Panc1 (cell line): Measurements from ENCODE around the gene ITGA11. TPM values are rescaled to one million over a fixed set of nuclear protein-coding genes. Genes with fewer than 3 reads are reported as not detected.

Experiments used
- ATAC-seq: fragments of 200-7000 bp; cut with Tn5 transposase; 2 replicates; pipeline ENCODE4 v1.9.1; 2020; ENCODE audit warnings: mild to moderate bottlenecking, moderate library complexity
- BruUV-seq: library from RNA; stranded (reverse); fragments of 400-500 nt; replicated peaks from 2 replicates; lab custom pipeline; 2021; lab: Mats Ljungman, UMichigan
- CTCF ChIA-PET: fragments of 300-600 bp; sonication (Branson Sonifier 250); formaldehyde crosslinking; loops from one replicate; lab custom pipeline; 2022; ENCODE audit warnings: antibody characterized with exemption; lab: Charles Lee
- POLR2A ChIA-PET: fragments of 300-600 bp; sonication (Branson Sonifier 250); formaldehyde crosslinking; loops from one replicate; lab custom pipeline; 2022; ENCODE audit warnings: antibody characterized with exemption; lab: Charles Lee
- DNase-seq: peaks from one replicate; pipeline ENCODE4 v3.0.0-alpha.2; 2010; ENCODE audit warnings: low read depth, low spot score
- H3K27ac ChIP-seq: 2 replicates; pipeline ENCODE4 v1.5.1; 2011; ENCODE audit warnings: mild to moderate bottlenecking, low read length, inconsistent platforms
- H3K27me3 ChIP-seq: fragments of 200-500 bp; sonication (Bioruptor generic); 2 replicates; pipeline ENCODE4 v1.6.0; 2014; ENCODE audit warnings: low read length, inconsistent platforms; ENCODE audit not compliant: control insufficient read depth, insufficient read depth
- H3K36me3 ChIP-seq: fragments of 200-500 bp; sonication (Bioruptor generic); 2 replicates; pipeline ENCODE4 v1.5.1; 2014; ENCODE audit warnings: inconsistent platforms, mild to moderate bottlenecking, low read length, moderate library complexity; ENCODE audit not compliant: control insufficient read depth, insufficient read depth
- H3K4me1 ChIP-seq: 2 replicates; pipeline ENCODE4 v1.5.1; 2011; ENCODE audit warnings: inconsistent platforms, mild to moderate bottlenecking, low read length, moderate library complexity; ENCODE audit not compliant: control insufficient read depth, insufficient read depth
- H3K4me3 ChIP-seq, 2 experiments: 2 replicates each; pipeline ENCODE4 v1.5.1; 2011 to 2012; ENCODE audit warnings: low read depth in 2 of 2, low read length in 2 of 2, mild to moderate bottlenecking in 2 of 2, inconsistent platforms in 1 of 2, moderate library complexity in 1 of 2
- H3K9me3 ChIP-seq: fragments of 200-500 bp; sonication (Bioruptor generic); 2 replicates; pipeline ENCODE4 v1.5.1; 2014; ENCODE audit warnings: low read depth, mild to moderate bottlenecking, inconsistent platforms, low read length, moderate library complexity; ENCODE audit not compliant: control insufficient read depth, insufficient read depth
- POLR2AphosphoS5 ChIP-seq: IDR thresholded peaks from 2 replicates; pipeline ENCODE4 v1.6.1; 2012; ENCODE audit warnings: mild to moderate bottlenecking, low read depth, low read length, moderate library complexity
- SIN3A ChIP-seq: IDR thresholded peaks from 2 replicates; pipeline ENCODE4 v1.6.1; 2012; ENCODE audit warnings: low read depth, mild to moderate bottlenecking, low read length, moderate library complexity, borderline replicate concordance; ENCODE audit not compliant: insufficient read depth
- TCF7L2 ChIP-seq: IDR thresholded peaks from 2 replicates; pipeline ENCODE4 v1.6.1; 2011; ENCODE audit warnings: mild to moderate bottlenecking, low read depth, low read length, inconsistent platforms
- in situ Hi-C: cut with HindIII; loops from 2 replicates; pipeline ENCODE4 v1.10.0; 2016; ENCODE audit warnings: low sequenced_read_pairs, low pct_unique_long_range_greater_than_20kb
- intact Hi-C: fragments of 100-400 bp; cut with micrococcal nuclease; formaldehyde crosslinking; loops from one replicate; pipeline ENCODE4 v1.10.0; 2022; ENCODE audit not compliant: unreplicated experiment
- total RNA-seq: library from RNA; stranded (reverse); gene quantifications from one replicate; pipeline ENCODE4 v1.2.1, GENCODE V29; 2021; ENCODE audit not compliant: unreplicated experiment
- TF ChIP-seq, protein P1 (sequence below), 2 experiments: IDR thresholded peaks; 2 replicates each; pipeline ENCODE4 v1.6.1; 2011 to 2012; ENCODE audit warnings: low read depth in 2 of 2, control low read depth in 1 of 2, low read length in 1 of 2, mild to moderate bottlenecking in 1 of 2, moderate library complexity in 1 of 2; ENCODE audit not compliant: insufficient read depth in 1 of 2
- TF ChIP-seq, protein P2 (sequence below): fragments of 450-650 bp; IDR thresholded peaks from 2 replicates; pipeline ENCODE4 v1.5.1; 2017; ENCODE audit warnings: mild to moderate bottlenecking

The ITGA11 gene
- total RNA-seq, 1 experiment from 2014 or later, result 0.28 TPM

DNA sequence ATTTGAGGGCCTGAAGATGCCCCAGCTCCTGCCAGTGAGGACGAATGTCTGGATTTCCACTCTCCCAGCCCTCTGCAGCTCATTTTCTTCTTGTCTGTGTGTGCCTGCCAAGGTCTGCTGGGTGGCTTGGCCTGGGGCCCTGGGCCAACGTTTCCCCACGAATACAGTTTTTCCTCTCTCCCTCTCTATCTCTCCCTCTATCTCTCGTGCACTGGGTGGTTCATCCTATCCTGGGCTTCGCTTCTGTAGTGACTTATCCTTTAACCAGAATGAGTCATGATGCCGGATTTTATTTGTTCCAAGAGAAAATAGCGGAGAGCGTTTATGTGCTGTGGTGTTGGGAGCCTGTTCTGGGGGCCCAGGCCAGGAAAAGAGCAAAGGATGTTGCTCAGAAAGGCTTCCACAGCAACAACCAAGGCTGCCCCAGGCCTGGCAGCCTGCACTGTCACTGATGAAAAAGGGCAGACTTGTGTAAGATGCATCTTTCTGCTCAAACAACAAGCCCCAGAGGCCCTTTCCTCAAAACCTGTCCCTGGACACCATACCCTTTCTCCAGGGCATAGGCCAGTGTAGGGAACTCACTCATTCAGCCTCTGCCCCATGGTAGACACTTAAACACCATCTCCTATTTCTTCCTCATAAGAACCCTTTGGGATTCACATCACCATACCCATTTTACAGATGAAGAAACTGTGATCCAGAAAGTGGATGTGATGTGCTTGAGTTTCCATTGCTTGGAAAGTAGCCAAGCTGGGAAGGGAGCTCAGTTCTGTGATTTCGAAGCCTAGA is 47.3 kb downstream of the ITGA11 start:
- Histone ChIP-seq H3K9me3 (no peaks in the 10 kb centered on the region), H3K27me3 (0 out of 2 replicates have a peak, but pooled peaks cover under 1% of the 10 kb centered on the region), H3K4me1 (no peaks in the 10 kb centered on the region), H3K36me3 (no peaks in the 10 kb centered on the region), H3K4me3 (no peak overlapping the region), H3K27ac (no peak overlapping the region)
- TF ChIP-seq POLR2AphosphoS5, result no peak
- TF ChIP-seq, protein P1, sequence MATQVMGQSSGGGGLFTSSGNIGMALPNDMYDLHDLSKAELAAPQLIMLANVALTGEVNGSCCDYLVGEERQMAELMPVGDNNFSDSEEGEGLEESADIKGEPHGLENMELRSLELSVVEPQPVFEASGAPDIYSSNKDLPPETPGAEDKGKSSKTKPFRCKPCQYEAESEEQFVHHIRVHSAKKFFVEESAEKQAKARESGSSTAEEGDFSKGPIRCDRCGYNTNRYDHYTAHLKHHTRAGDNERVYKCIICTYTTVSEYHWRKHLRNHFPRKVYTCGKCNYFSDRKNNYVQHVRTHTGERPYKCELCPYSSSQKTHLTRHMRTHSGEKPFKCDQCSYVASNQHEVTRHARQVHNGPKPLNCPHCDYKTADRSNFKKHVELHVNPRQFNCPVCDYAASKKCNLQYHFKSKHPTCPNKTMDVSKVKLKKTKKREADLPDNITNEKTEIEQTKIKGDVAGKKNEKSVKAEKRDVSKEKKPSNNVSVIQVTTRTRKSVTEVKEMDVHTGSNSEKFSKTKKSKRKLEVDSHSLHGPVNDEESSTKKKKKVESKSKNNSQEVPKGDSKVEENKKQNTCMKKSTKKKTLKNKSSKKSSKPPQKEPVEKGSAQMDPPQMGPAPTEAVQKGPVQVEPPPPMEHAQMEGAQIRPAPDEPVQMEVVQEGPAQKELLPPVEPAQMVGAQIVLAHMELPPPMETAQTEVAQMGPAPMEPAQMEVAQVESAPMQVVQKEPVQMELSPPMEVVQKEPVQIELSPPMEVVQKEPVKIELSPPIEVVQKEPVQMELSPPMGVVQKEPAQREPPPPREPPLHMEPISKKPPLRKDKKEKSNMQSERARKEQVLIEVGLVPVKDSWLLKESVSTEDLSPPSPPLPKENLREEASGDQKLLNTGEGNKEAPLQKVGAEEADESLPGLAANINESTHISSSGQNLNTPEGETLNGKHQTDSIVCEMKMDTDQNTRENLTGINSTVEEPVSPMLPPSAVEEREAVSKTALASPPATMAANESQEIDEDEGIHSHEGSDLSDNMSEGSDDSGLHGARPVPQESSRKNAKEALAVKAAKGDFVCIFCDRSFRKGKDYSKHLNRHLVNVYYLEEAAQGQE (IDR thresholded peaks at IDR 0.05; ENCODE audit: insufficient read depth in 1 of 2, low read depth in 2 of 2, low read length in 1 of 2), result no peak
- TF ChIP-seq, protein P2, sequence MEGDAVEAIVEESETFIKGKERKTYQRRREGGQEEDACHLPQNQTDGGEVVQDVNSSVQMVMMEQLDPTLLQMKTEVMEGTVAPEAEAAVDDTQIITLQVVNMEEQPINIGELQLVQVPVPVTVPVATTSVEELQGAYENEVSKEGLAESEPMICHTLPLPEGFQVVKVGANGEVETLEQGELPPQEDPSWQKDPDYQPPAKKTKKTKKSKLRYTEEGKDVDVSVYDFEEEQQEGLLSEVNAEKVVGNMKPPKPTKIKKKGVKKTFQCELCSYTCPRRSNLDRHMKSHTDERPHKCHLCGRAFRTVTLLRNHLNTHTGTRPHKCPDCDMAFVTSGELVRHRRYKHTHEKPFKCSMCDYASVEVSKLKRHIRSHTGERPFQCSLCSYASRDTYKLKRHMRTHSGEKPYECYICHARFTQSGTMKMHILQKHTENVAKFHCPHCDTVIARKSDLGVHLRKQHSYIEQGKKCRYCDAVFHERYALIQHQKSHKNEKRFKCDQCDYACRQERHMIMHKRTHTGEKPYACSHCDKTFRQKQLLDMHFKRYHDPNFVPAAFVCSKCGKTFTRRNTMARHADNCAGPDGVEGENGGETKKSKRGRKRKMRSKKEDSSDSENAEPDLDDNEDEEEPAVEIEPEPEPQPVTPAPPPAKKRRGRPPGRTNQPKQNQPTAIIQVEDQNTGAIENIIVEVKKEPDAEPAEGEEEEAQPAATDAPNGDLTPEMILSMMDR, result no peak
- TF ChIP-seq SIN3A, result no peak
- TF ChIP-seq TCF7L2, result no peak
- peak; percentile 77 for ATAC-seq
- in situ Hi-C loops, result no loop called here
- BruUV-seq, result no TSS peak
- POLR2A ChIA-PET, result interaction anchor here (0.7 kb wide), 1 partner anchor 516 kb away, joined by 3 read pairs; no protein-coding TSS in a partner anchor
- CTCF ChIA-PET, result interaction anchor here (0.7 kb wide), 1 partner anchor 187 kb away, joined by 3 read pairs; no protein-coding TSS in a partner anchor
- intact Hi-C loops, result loop anchor here (5.0 kb wide), 1 partner anchor 77 kb away; no protein-coding TSS in a partner anchor
- no peak for DNase-seq

DNA sequence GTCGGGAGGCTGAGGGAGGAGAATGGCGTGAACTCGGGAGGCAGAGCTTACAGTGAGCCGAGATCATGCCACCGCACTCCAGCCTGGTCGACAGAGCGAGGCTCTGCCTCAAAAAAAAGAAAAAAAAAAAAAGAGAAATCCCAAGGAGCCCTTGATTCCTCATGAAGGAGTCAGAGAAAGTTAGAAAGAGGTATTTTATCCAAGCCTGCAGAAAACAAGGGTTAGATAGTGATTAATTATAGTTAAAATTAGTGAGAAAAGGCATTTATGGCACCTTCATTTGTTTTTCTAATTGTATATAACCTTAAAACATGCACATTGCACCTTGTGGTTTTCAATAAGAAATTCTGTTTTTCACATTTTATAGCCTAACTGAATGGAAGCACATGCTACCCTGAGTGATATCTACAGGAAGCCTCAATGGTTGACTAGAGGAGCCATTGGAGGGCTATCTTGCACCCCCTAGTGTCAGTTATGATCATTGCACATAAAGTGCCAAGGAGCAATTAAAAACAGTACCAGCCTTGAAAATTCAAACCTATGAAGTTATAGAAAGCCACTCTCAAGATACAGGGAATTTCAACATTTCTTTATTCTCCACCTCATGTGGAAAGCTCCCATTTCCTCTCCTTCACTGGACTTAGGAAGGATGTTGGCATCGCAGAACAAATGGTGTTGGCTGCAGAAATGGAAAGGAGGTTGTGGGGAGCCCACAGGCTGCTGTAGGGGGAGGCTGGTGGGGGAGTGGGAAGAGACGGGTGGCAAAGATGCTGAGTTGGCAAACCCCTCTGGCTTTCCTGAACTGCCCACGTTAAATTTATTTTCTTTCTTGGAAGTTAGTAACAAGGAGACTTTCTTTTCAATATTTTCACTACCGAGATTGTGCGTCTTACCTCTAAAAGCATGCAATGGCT is 48.5 kb downstream of the ITGA11 start:
- no peak overlapping the region for H3K27ac ChIP-seq
- POLR2A ChIA-PET, result no interaction called here
- intact Hi-C loops, result loop anchor here (5.0 kb wide), 1 partner anchor 76 kb away; no protein-coding TSS in a partner anchor
- no peaks in the 10 kb centered on the region for H3K4me1 ChIP-seq
- no peak for DNase-seq
- BruUV-seq, result no TSS peak
- H3K27me3 ChIP-seq, result no peaks in the 10 kb centered on the region
- TF ChIP-seq, protein P1 (IDR thresholded peaks at IDR 0.05; ENCODE audit: insufficient read depth in 1 of 2, low read depth in 2 of 2, low read length in 1 of 2), result no peak
- TF ChIP-seq, protein P2, result peak; percentile 49
- CTCF ChIA-PET, result interaction anchor here (0.7 kb wide), 1 partner anchor 188 kb away, joined by 3 read pairs; no protein-coding TSS in a partner anchor
- no peak overlapping the region for H3K4me3 ChIP-seq
- no peaks in the 10 kb centered on the region for H3K9me3 ChIP-seq
- no peak for ATAC-seq
- in situ Hi-C loops, result no loop called here
- no peaks in the 10 kb centered on the region for H3K36me3 ChIP-seq
